H1 (cell line): ENCODE results near the gene MYOM3. TPM values are rescaled to one million over a fixed set of nuclear protein-coding genes. Genes with fewer than 3 reads are reported as not detected.

ENCODE experiments used
- ATF2 ChIP-seq: IDR thresholded peaks from 2 replicates; pipeline ENCODE4 v1.6.1; 2012; ENCODE audit warnings: low read length, inconsistent platforms
- CBX5 ChIP-seq: fragments of 300-800, 300-1000 bp; sonication (generic); IDR thresholded peaks from 2 replicates; pipeline ENCODE4 v1.7.1; 2016; ENCODE audit warnings: antibody characterized with exemption, low read length, low read depth
- SP2 ChIP-seq: IDR thresholded peaks from 2 replicates; pipeline ENCODE4 v1.6.1; 2012; ENCODE audit warnings: mild to moderate bottlenecking, low read length, inconsistent platforms
- TBP ChIP-seq: IDR thresholded peaks from 2 replicates; pipeline ENCODE4 v1.6.1; 2011; ENCODE audit warnings: low read depth, low read length, improper control_type of control experiment
- polyA plus RNA-seq, 7 experiments: library from polyadenylated mRNA; depleted of rRNA in 3 of 7; stranded (reverse) in 5 of 7; unstranded in 2 of 7; fragments of >200 nt in 5 of 7; fragments of 200-250 nt in 2 of 7; gene quantifications; 1 replicate in 5 of 7; 2 replicates in 1 of 7; 4 replicates in 1 of 7; pipeline versions ENCODE4 v1.2.1 to v1.2.3, GENCODE V29; 2011 to 2013; ENCODE audit warnings: missing spikeins in 2 of 7, mixed read lengths in 2 of 7
- total RNA-seq: library from RNA; stranded (reverse); fragmentation: NEBNext Ultra II Directional; extraction: Animal tissue kit (Norgen Biotek cat#: 25700); gene quantifications from 2 replicates; pipeline ENCODE4 v1.2.1, GENCODE V29; 2021
- TF ChIP-seq, protein P1 (sequence below): IDR thresholded peaks from 2 replicates; pipeline ENCODE4 v1.6.1; 2012; ENCODE audit warnings: inconsistent platforms

Gene MYOM3
- total and polyA plus RNA-seq, 2 of the 8 experiments (the other 6 are each of a cell fraction or from before 2014, with no cell fraction given) = 0.08 to 0.09 TPM

GRCh38 chr1:24048205-24048869 is 63.6 kb downstream of the MYOM3 start (continued):
- TF ChIP-seq, protein P1, sequence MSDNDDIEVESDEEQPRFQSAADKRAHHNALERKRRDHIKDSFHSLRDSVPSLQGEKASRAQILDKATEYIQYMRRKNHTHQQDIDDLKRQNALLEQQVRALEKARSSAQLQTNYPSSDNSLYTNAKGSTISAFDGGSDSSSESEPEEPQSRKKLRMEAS = no peak
- no peak for TF ChIP-seq ATF2
- no peak for TF ChIP-seq CBX5
- no peak for TF ChIP-seq SP2
- TF ChIP-seq TBP = no peak
